ENCODE results near the gene LRRC4B. TPM values are rescaled to one million over a fixed set of nuclear protein-coding genes. Genes with fewer than 3 reads are reported as not detected.

LRRC4B gene
- total RNA-seq, 4 donors from 2014 or later, result 0.59 to 3.0 (median 1.6) TPM

DNA sequence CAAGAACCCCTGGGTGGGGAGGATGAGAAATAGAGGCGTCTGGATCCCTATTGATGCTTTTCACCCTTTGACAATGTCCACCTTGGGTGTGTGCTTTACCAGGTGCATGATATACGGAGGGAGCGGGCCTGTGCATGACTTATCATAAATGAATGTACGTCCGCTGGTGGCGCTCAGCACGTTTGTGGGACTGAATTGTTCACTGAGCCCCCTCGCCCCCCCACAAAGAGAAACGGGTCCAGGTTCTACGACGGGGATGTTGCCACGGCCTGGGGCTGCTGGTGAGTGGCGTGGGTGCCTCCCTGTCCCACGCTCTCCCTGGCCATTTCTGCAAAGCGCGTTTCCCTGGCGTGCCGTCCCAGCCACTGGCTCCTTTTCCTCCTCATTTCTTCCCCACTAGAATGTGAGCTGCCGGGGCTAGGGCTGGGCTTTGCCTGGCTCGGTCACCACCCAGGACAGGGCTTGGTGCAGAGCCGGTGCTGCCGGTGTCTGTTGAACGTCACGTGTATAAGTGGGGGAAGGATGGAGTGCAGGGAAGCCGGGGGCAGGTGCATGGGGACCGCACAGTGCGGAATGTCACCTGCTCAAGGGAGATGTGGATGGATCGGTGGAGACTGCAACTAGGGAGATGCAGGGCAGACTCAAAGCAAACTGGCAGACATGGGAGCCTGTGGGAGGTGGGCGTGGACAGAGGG is 21.6 kb downstream of the LRRC4B start:
- 69 to 75% methylated on average over 28 to 29 of the region's 29 CpGs for WGBS, 2 donors
- Histone ChIP-seq H3K4me3 (replicated peaks in 1 of 3) (no peak overlapping the region), H3K27me3 (no peaks in the 10 kb centered on the region), H3K9me3 (no peaks in the 10 kb centered on the region), H3K4me1 (no peaks in the 10 kb centered on the region), H3K36me3 (no peaks in the 10 kb centered on the region), H3K27ac (no peak overlapping the region)
- TF ChIP-seq POLR2A (IDR thresholded peaks at IDR 0.05) (no peak), CTCF (IDR thresholded peaks at IDR 0.05) (no peak)
- intact Hi-C loops (cut with DNase I), result no loop called here
- no peak for DNase-seq

DNA sequence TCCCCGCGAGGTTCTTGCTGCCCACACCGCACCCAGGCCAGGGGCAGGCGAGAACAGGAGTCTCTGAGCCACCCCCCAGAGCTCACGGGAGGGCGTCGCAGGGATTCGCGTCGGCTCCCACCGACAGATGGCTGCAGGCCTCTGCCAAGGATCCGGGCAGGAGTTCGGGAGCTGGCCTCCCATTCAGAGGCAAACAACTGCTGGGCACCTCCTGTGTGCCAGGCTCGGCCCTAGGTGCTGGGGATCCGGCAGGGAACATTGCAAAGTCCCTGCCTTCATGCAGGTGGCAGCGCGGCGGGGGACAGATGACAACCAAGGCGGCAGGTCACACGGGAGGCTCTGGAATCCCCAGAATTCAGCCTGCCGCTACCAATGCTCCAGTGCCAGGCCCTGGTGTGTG is 25.3 kb downstream of the LRRC4B start:
- Histone ChIP-seq H3K27ac (no peak overlapping the region), H3K9me3 (no peaks in the 10 kb centered on the region), H3K36me3 (no peaks in the 10 kb centered on the region), H3K4me3 (replicated peaks in 1 of 3) (no peak overlapping the region), H3K4me1 (no peaks in the 10 kb centered on the region), H3K27me3 (no peaks in the 10 kb centered on the region)
- no peak for DNase-seq
- WGBS, 2 donors, result 78 to 86% methylated on average over 8 to 16 of the region's 21 CpGs
- intact Hi-C loops (cut with DNase I), result no loop called here
- TF ChIP-seq CTCF (IDR thresholded peaks at IDR 0.05) (no peak), POLR2A (IDR thresholded peaks at IDR 0.05) (no peak)

DNA sequence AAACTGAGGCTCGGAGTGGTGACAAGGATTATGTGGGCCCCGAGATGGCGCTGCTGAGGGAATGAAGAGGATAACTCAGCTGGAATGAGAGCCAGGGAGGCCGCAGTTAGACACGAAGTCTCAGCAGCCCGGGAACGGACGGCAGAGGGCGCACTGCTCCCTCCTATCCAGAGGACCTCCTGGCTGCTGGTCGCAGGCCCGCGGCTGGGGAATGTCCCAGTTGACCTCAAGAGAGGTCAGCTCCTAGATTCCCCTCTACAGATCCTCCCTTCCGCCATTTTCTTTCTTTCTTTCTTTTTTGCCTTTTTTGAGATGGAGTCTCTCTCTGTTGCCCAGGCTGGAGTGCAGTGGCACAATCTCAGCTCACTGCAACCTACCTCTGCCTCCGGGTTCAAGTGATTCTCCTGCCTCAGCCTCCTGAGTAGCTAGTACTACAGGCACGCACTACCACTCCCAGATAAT is 30.4 kb downstream of the LRRC4B start:
- WGBS, 2 donors, result 18 to 22% methylated on average over 15 of the region's 15 CpGs
- Histone ChIP-seq H3K27me3 (no peaks in the 10 kb centered on the region), H3K4me1 (no peaks in the 10 kb centered on the region), H3K9me3 (no peaks in the 10 kb centered on the region), H3K36me3 (no peaks in the 10 kb centered on the region), H3K27ac (no peak overlapping the region), H3K4me3 (replicated peaks in 1 of 3) (no peak overlapping the region)
- intact Hi-C loops (cut with DNase I), result loop anchor here (10.0 kb wide), 1 partner anchor 247 kb away; no protein-coding TSS in a partner anchor
- DNase-seq, result peak; percentile 70 to 74
- TF ChIP-seq POLR2A (IDR thresholded peaks at IDR 0.05), result no peak
- peak; percentile 23 to 70 (median 54) for TF ChIP-seq CTCF (IDR thresholded peaks at IDR 0.05)

- no peak overlapping the region for H3K27ac ChIP-seq
- no peaks in the 10 kb centered on the region for H3K9me3 ChIP-seq
- no peak for DNase-seq
- no peaks in the 10 kb centered on the region for H3K36me3 ChIP-seq
- H3K27me3 ChIP-seq, result no peaks in the 10 kb centered on the region
- no peaks in the 10 kb centered on the region for H3K4me1 ChIP-seq
- WGBS, 2 donors, result 77% methylated on average over 18 of the region's 18 CpGs
- TF ChIP-seq POLR2A (IDR thresholded peaks at IDR 0.05) (no peak), CTCF (IDR thresholded peaks at IDR 0.05) (no peak)
- intact Hi-C loops (cut with DNase I), result loop anchor here (10.0 kb wide), 1 partner anchor 248 kb away; no protein-coding TSS in a partner anchor
- no peak overlapping the region for H3K4me3 ChIP-seq (replicated peaks in 1 of 3)
These were observed 30.9 kb downstream of the LRRC4B start for GRCh38 chr19:50537306-50537685.

DNA sequence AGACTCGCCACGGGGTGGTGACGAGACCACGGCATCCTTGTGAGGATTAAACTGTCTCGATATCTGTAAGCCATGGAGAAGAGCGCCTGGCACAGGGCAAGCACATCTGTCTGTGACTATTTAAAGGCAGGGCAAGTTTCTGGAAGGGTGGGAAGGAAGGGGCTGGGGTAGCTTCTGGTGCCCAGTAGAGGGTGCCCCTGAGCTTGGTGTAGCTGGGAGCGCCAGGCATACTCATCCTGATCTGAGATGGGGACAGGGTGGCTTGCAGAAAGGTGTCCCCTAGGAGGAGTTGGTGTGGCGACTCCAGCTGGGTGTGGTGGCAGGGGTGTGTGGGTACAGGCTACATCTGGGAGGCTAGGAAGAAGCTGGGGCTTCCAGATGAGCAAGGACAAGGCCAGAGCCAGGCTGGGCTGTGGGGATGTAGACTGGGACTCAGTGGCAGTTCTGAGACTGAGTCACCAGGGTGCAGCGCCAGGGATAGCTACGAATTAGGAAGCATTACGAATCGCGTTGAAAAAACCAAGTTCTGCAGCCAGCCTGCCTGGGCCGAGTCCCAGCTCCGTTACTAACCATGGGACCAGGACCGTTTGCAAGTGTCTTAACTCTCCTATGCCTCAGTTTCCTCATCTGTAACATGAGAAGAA is 31.5 kb downstream of the LRRC4B start:
- TF ChIP-seq POLR2A (IDR thresholded peaks at IDR 0.05) (no peak), CTCF (IDR thresholded peaks at IDR 0.05) (no peak)
- H3K27ac ChIP-seq, result no peak overlapping the region
- no peak for DNase-seq
- H3K36me3 ChIP-seq, result no peaks in the 10 kb centered on the region
- no peaks in the 10 kb centered on the region for H3K4me1 ChIP-seq
- H3K4me3 ChIP-seq (replicated peaks in 1 of 3), result no peak overlapping the region
- WGBS, 2 donors, result 88 to 91% methylated on average over 12 to 16 of the region's 16 CpGs
- intact Hi-C loops (cut with DNase I), result loop anchor here (10.0 kb wide), 1 partner anchor 248 kb away; no protein-coding TSS in a partner anchor
- no peaks in the 10 kb centered on the region for H3K27me3 ChIP-seq
- no peaks in the 10 kb centered on the region for H3K9me3 ChIP-seq

Measured in thyroid gland (tissue), 4 donors.